HG02759 (cell line): ENCODE data around the gene ELFN1.

Source experiments
- ATAC-seq: cut with Tn5 transposase; IDR thresholded peaks from one replicate; pipeline ENCODE4 v1.9.1; 2021; ENCODE audit warnings: mild to moderate bottlenecking, moderate library complexity; ENCODE audit not compliant: unreplicated experiment

ELFN1 gene

GRCh38 chr7:1723254-1723653 is 53.2 kb downstream of the ELFN1 start:
- no peak for ATAC-seq

- no peak for ATAC-seq
Measured at GRCh38 chr7:1724118-1724910, 54.2 kb downstream of the ELFN1 start.

GRCh38 chr7:1725199-1725690 is 55.2 kb downstream of the ELFN1 start:
- no peak for ATAC-seq

GRCh38 chr7:1725766-1726630 is 55.9 kb downstream of the ELFN1 start:
- no peak for ATAC-seq

GRCh38 chr7:1727079-1727478 is 57.0 kb downstream of the ELFN1 start:
- ATAC-seq, result no peak

GRCh38 chr7:1727812-1728570 is 57.9 kb downstream of the ELFN1 start:
- no peak for ATAC-seq

- no peak for ATAC-seq
Measured at GRCh38 chr7:1729183-1729582, 59.1 kb downstream of the ELFN1 start.

- no peak for ATAC-seq
Measured at GRCh38 chr7:1729773-1730172, 59.7 kb downstream of the ELFN1 start.

GRCh38 chr7:1732072-1732471 is 62.0 kb downstream of the ELFN1 start:
- no peak for ATAC-seq

GRCh38 chr7:1732645-1733044 is 62.6 kb downstream of the ELFN1 start:
- ATAC-seq, result no peak

GRCh38 chr7:1733206-1733907 is 63.3 kb downstream of the ELFN1 start:
- no peak for ATAC-seq

GRCh38 chr7:1733908-1734730 is 64.0 kb downstream of the ELFN1 start:
- no peak for ATAC-seq

- ATAC-seq, result no peak
Measured at GRCh38 chr7:1735262-1735661, 65.2 kb downstream of the ELFN1 start.

GRCh38 chr7:1735806-1736483 is 65.9 kb downstream of the ELFN1 start:
- ATAC-seq, result no peak

- ATAC-seq, result no peak
Measured at GRCh38 chr7:1736484-1736817, 66.4 kb downstream of the ELFN1 start.

- ATAC-seq, result no peak
Measured at GRCh38 chr7:1736830-1737229, 66.8 kb downstream of the ELFN1 start.

GRCh38 chr7:1737523-1737922 is 67.4 kb downstream of the ELFN1 start:
- ATAC-seq, result no peak

- no peak for ATAC-seq
Measured at GRCh38 chr7:1737956-1738355, 67.9 kb downstream of the ELFN1 start.

- no peak for ATAC-seq
Measured at GRCh38 chr7:1738511-1738910, 68.4 kb downstream of the ELFN1 start.
